ENCODE data around the gene RPS18. TPM values are rescaled to one million over a fixed set of nuclear protein-coding genes. Genes with fewer than 3 reads are reported as not detected.

RPS18 gene
- total and polyA plus RNA-seq, 9 of the 15 experiments (the other 6 are each of a cell fraction or from before 2014, with no cell fraction given) = 5,023 to 17,516 (median 8,131) TPM

- TF ChIP-seq ZNF609 (CRISPR knock-in tag; IDR thresholded peaks at IDR 0.05; ENCODE audit: borderline replicate concordance) (no peak; the same call in 1 of the 2 replicates), POLR3A (IDR thresholded peaks at IDR 0.05; ENCODE audit: borderline replicate concordance, extremely low read depth, insufficient read depth, insufficient read length) (no peak), ZNF143 (CRISPR knock-in tag; IDR thresholded peaks at IDR 0.05) (no peak), FOXJ2 (tag; IDR thresholded peaks at IDR 0.05) (peak; percentile 93), TAF9B (IDR thresholded peaks at IDR 0.05; ENCODE audit: partially characterized antibody) (peak; percentile 99), ZNF639 (CRISPR knock-in tag; conservative IDR thresholded peaks at IDR 0.05 in 1 of 2, IDR thresholded peaks at IDR 0.05 in 1 of 2) (peak in 1 of 2 experiments; percentile 96; a peak in 2 of 4 replicates), HBP1 (CRISPR knock-in tag; IDR thresholded peaks at IDR 0.05) (peak; percentile 87; the same call in 1 of the 2 replicates), ZNF699 (CRISPR knock-in tag; IDR thresholded peaks at IDR 0.05; ENCODE audit: insufficient replicate concordance) (no peak), ZNF140 (CRISPR knock-in tag; IDR thresholded peaks at IDR 0.05) (no peak), ZNF444 (CRISPR knock-in tag; IDR thresholded peaks at IDR 0.05) (peak; percentile 60; the same call in 1 of the 2 replicates), ZC3H11A (IDR thresholded peaks at IDR 0.05; ENCODE audit: low read depth, low read length) (no peak), TCF3 (CRISPR knock-in tag; IDR thresholded peaks at IDR 0.05) (peak; percentile 34; the same call in 1 of the 2 replicates), DIDO1 (tag; IDR thresholded peaks at IDR 0.05; ENCODE audit: low read depth) (peak; percentile 93), HOXB6 (CRISPR knock-in tag; IDR thresholded peaks at IDR 0.05; ENCODE audit: borderline replicate concordance) (peak; percentile 11; the same call in 1 of the 2 replicates), ARID3A (IDR thresholded peaks at IDR 0.05; ENCODE audit: borderline replicate concordance, low read depth, low read length) (no peak), PTRF (tag; IDR thresholded peaks at IDR 0.05) (no peak), NFIC (IDR thresholded peaks at IDR 0.05) (peak; percentile 73)
These were observed at the start of gene RPS18, which contains the start of gene VPS52 (continued) for GRCh38 chr6:33271468-33272274.

All from K562 (cell line).